ENCODE results near the gene MAP2.

GRCh38 chr2:209666296-209666695 lies 242.4 kb downstream of the MAP2 start:
- TF ChIP-seq CTCF (conservative IDR thresholded peaks at IDR 0.05; ENCODE audit: low read depth in 2 of 2) (no peak), CREB1 (CRISPR knock-in tag; IDR thresholded peaks at IDR 0.05; ENCODE audit: low read depth) (no peak), EZH2 (IDR thresholded peaks at IDR 0.05; ENCODE audit: low read depth, unreplicated experiment) (no peak), POLR2AphosphoS5 (IDR thresholded peaks at IDR 0.05; ENCODE audit: low read depth) (no peak), EZH2phosphoT487 (IDR thresholded peaks at IDR 0.05; ENCODE audit: unreplicated experiment) (no peak), JUNB (IDR thresholded peaks at IDR 0.05; ENCODE audit: unreplicated experiment) (no peak), REST (IDR thresholded peaks at IDR 0.05; ENCODE audit: unreplicated experiment) (no peak), STAT1 (IDR thresholded peaks at IDR 0.05; ENCODE audit: unreplicated experiment) (no peak), ETS1 (IDR thresholded peaks at IDR 0.05) (no peak), ZNF114 (CRISPR knock-in tag; IDR thresholded peaks at IDR 0.05) (no peak)

All from GM23338 (cell line).